GM23338 (cell line): ENCODE measurements around the gene HERPUD1. TPM values are rescaled to one million over a fixed set of nuclear protein-coding genes. Genes with fewer than 3 reads are reported as not detected.

Source experiments
- CREB1 ChIP-seq: fragments of 250-450 bp; sonication (Bioruptor Pico); IDR thresholded peaks from 2 replicates; pipeline ENCODE4 v1.5.0; 2020; ENCODE audit warnings: low read depth, mild to moderate bottlenecking, moderate library complexity
- ETS1 ChIP-seq: IDR thresholded peaks from 2 replicates; pipeline ENCODE4 v1.6.1; 2016; ENCODE audit warnings: antibody characterized with exemption
- NANOG ChIP-seq: IDR thresholded peaks from 2 replicates; pipeline ENCODE4 v1.6.1; 2016; ENCODE audit warnings: antibody characterized with exemption, borderline replicate concordance
- ZNF114 ChIP-seq: fragments of 250-450 bp; sonication (Bioruptor Pico); IDR thresholded peaks from 2 replicates; pipeline ENCODE4 v1.5.0; 2020; ENCODE audit warnings: mild to moderate bottlenecking, moderate library complexity
- ZNF331 ChIP-seq: fragments of 250-450 bp; sonication (Bioruptor Pico); IDR thresholded peaks from 2 replicates; pipeline ENCODE4 v1.5.0; 2020; ENCODE audit warnings: low read depth, mild to moderate bottlenecking, moderate library complexity
- polyA plus RNA-seq: library from polyadenylated mRNA; unstranded; fragments of >200 nt; fragmentation: Nextera tagmentation; extraction: Ambion mirVana; gene quantifications from 2 replicates; pipeline ENCODE4 v1.2.1, GENCODE V29; 2016
- total RNA-seq: library from RNA; depleted of rRNA; stranded (reverse); fragments of >200 nt; shearing (Covaris generic); gene quantifications from 2 replicates; pipeline ENCODE4 v1.2.3, GENCODE V29; 2014
- TF ChIP-seq, protein P1 (sequence below): fragments of 250-450 bp; sonication (Bioruptor Pico); IDR thresholded peaks from 2 replicates; pipeline ENCODE4 v1.5.0; 2020; ENCODE audit warnings: mild to moderate bottlenecking, moderate library complexity
- TF ChIP-seq, protein P2 (sequence below), 2 experiments: fragments of 200-600 bp in 1 of 2; sonication (generic) in 1 of 2; conservative IDR thresholded peaks; 2 replicates each; pipeline versions ENCODE4 v1.5.1 to v1.6.1; 2016 to 2017; ENCODE audit warnings: antibody characterized with exemption in 2 of 2, low read depth in 2 of 2, mild to moderate bottlenecking in 2 of 2, moderate library complexity in 1 of 2

The HERPUD1 gene
- total and polyA plus RNA-seq, 2 experiments from 2014 or later, result 41.1 to 44.1 TPM

- TF ChIP-seq, protein P1, sequence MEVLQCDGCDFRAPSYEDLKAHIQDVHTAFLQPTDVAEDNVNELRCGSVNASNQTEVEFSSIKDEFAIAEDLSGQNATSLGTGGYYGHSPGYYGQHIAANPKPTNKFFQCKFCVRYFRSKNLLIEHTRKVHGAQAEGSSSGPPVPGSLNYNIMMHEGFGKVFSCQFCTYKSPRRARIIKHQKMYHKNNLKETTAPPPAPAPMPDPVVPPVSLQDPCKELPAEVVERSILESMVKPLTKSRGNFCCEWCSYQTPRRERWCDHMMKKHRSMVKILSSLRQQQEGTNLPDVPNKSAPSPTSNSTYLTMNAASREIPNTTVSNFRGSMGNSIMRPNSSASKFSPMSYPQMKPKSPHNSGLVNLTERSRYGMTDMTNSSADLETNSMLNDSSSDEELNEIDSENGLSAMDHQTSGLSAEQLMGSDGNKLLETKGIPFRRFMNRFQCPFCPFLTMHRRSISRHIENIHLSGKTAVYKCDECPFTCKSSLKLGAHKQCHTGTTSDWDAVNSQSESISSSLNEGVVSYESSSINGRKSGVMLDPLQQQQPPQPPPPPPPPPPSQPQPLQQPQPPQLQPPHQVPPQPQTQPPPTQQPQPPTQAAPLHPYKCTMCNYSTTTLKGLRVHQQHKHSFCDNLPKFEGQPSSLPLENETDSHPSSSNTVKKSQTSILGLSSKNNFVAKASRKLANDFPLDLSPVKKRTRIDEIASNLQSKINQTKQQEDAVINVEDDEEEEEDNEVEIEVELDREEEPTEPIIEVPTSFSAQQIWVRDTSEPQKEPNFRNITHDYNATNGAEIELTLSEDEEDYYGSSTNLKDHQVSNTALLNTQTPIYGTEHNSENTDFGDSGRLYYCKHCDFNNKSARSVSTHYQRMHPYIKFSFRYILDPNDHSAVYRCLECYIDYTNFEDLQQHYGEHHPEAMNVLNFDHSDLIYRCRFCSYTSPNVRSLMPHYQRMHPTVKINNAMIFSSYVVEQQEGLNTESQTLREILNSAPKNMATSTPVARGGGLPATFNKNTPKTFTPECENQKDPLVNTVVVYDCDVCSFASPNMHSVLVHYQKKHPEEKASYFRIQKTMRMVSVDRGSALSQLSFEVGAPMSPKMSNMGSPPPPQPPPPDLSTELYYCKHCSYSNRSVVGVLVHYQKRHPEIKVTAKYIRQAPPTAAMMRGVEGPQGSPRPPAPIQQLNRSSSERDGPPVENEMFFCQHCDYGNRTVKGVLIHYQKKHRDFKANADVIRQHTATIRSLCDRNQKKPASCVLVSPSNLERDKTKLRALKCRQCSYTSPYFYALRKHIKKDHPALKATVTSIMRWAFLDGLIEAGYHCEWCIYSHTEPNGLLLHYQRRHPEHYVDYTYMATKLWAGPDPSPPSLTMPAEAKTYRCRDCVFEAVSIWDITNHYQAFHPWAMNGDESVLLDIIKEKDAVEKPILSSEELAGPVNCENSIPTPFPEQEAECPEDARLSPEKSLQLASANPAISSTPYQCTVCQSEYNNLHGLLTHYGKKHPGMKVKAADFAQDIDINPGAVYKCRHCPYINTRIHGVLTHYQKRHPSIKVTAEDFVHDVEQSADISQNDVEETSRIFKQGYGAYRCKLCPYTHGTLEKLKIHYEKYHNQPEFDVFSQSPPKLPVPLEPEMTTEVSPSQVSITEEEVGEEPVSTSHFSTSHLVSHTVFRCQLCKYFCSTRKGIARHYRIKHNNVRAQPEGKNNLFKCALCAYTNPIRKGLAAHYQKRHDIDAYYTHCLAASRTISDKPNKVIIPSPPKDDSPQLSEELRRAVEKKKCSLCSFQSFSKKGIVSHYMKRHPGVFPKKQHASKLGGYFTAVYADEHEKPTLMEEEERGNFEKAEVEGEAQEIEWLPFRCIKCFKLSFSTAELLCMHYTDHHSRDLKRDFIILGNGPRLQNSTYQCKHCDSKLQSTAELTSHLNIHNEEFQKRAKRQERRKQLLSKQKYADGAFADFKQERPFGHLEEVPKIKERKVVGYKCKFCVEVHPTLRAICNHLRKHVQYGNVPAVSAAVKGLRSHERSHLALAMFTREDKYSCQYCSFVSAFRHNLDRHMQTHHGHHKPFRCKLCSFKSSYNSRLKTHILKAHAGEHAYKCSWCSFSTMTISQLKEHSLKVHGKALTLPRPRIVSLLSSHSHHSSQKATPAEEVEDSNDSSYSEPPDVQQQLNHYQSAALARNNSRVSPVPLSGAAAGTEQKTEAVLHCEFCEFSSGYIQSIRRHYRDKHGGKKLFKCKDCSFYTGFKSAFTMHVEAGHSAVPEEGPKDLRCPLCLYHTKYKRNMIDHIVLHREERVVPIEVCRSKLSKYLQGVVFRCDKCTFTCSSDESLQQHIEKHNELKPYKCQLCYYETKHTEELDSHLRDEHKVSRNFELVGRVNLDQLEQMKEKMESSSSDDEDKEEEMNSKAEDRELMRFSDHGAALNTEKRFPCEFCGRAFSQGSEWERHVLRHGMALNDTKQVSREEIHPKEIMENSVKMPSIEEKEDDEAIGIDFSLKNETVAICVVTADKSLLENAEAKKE, result no peak
- TF ChIP-seq CREB1 (CRISPR knock-in tag), result no peak
- TF ChIP-seq, protein P2, sequence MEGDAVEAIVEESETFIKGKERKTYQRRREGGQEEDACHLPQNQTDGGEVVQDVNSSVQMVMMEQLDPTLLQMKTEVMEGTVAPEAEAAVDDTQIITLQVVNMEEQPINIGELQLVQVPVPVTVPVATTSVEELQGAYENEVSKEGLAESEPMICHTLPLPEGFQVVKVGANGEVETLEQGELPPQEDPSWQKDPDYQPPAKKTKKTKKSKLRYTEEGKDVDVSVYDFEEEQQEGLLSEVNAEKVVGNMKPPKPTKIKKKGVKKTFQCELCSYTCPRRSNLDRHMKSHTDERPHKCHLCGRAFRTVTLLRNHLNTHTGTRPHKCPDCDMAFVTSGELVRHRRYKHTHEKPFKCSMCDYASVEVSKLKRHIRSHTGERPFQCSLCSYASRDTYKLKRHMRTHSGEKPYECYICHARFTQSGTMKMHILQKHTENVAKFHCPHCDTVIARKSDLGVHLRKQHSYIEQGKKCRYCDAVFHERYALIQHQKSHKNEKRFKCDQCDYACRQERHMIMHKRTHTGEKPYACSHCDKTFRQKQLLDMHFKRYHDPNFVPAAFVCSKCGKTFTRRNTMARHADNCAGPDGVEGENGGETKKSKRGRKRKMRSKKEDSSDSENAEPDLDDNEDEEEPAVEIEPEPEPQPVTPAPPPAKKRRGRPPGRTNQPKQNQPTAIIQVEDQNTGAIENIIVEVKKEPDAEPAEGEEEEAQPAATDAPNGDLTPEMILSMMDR (conservative IDR thresholded peaks at IDR 0.05; ENCODE audit: low read depth in 2 of 2), result no peak
- no peak for TF ChIP-seq NANOG
- no peak for TF ChIP-seq ZNF331
- TF ChIP-seq ETS1, result no peak
- no peak for TF ChIP-seq ZNF114 (CRISPR knock-in tag)
Observed at GRCh38 chr16:56935201-56935600, 3.3 kb downstream of the HERPUD1 start (continued).
